AG09319 (cell line): ENCODE results near the gene SLC44A5.

Experiments used
- DNase-seq: peaks from one replicate; pipeline ENCODE4 v3.0.0-alpha.2; 2010; ENCODE audit warnings: low read depth; ENCODE audit errors: extremely low read depth
- TF ChIP-seq, protein P1 (sequence below): IDR thresholded peaks from 2 replicates; pipeline ENCODE4 v1.5.1; 2011; ENCODE audit warnings: low read depth, mild to moderate bottlenecking, inconsistent platforms, low read length, moderate library complexity

Gene SLC44A5

DNA sequence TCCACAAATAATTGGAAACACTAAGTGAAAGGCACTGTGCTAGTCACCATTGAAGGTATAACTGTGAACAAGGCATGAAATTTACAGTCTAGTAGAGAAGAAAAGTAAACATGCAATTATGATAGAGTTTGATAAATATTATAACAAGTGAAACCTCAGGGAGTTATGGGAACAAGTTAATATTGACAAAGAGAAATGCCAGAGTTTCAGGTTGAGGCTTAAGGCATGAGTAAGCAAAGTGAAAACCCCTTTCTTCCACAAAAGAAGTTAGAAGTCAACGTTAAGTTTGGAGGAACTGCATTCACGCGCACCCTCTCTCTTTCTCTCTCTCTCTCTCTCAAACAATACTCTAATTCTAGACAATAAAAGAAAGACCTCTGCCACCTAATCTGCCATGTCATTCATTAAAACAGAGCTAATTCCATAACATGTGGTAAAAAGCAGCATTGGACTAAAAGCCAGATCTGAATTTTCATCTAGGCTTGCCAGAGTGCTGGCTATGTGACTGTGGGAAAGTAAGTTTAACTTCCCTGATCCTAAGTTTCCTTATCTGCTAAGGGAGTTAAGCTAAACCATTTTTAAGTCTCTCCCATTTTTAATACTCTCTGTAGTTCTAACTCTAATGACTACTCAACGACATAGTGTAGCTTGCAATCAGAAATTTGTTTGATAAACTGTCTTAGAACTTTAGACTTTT, 22.0 kb downstream of the SLC44A5 start:
- no peak for DNase-seq
- TF ChIP-seq, protein P1, sequence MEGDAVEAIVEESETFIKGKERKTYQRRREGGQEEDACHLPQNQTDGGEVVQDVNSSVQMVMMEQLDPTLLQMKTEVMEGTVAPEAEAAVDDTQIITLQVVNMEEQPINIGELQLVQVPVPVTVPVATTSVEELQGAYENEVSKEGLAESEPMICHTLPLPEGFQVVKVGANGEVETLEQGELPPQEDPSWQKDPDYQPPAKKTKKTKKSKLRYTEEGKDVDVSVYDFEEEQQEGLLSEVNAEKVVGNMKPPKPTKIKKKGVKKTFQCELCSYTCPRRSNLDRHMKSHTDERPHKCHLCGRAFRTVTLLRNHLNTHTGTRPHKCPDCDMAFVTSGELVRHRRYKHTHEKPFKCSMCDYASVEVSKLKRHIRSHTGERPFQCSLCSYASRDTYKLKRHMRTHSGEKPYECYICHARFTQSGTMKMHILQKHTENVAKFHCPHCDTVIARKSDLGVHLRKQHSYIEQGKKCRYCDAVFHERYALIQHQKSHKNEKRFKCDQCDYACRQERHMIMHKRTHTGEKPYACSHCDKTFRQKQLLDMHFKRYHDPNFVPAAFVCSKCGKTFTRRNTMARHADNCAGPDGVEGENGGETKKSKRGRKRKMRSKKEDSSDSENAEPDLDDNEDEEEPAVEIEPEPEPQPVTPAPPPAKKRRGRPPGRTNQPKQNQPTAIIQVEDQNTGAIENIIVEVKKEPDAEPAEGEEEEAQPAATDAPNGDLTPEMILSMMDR: no peak

DNA sequence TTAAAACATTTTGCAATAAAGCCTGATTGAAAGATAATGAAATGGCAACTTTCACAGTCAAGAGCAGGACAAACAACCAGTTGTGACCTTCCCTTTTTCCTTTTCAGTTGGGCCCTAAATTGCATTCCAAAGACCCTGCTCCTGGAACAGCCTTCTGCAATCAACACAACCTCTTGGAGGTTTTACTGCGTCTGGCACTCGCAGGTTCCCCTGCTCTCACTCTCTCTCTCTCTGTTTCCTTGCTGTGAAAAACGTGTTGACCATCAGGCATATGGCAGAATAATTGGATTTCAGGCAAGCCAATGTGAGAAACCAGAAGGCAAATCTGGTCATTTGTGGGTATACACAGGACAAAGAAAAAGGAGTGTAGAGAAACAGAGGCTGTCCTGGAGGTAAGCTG, 23.2 kb downstream of the SLC44A5 start:
- DNase-seq: no peak
- TF ChIP-seq, protein P1: no peak

DNA sequence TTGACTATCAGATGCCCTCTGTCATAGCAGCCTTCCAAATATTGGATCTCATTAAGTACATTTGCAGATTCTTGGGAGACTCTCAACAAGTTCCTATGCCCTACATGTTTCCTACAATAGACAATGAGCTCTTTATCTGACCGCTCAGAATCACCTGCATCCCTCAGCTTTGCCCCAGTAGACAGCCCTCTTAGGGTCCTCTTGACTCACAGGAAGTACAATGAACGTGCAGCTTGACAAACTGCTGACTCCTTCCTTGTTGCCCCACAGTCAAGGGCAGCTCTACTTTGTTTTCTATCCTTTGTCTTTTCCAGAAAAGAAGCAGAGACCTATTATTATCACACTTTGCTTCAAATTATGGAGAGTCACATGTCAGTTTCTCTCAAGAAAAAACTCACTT, 27.6 kb downstream of the SLC44A5 start:
- DNase-seq: no peak
- TF ChIP-seq, protein P1: no peak

DNA sequence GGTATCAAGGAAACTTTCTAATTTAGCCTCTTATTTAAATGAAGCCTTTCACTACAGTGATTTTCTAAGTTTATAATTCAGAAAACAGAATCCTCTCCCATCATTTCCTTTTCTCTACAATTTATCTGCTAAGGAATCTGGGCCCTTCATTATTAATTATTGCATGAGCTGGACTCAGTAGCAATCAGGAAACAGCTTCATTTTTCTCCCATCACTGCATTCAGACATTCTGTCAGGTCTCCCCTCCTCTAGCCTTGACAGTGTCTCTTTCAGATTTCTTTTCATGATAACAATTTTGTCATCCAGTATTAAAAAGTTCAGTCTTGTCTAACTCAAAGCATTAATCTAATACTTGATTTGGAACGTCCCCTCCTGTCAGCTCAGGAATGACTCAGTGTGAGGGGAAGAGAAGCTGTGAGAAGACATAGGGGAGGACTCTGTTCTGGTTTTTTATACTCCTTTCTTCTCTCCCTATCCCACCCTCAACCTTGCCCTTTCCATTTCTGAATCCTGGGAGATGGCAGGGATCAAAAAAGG, 28.1 kb downstream of the SLC44A5 start:
- DNase-seq: no peak
- TF ChIP-seq, protein P1: no peak

DNA sequence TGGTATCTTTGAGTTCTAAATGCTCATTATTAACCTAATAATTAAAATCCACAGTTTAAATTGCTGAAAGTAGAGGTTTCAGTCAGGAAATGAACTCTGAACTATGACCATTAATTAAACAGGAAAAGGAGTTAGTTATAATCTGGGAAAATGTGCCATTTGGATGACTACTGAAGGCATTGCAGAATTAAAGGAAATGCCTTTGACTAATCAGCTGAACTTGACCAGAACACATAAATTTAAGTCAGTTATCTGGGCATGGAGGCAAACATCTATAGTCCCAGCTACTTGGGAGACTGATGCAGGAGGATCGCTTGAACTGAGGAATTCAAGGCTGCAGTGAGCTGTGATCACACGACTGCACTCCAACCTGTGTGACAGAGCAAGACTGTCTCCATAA, 31.9 kb downstream of the SLC44A5 start:
- no peak for DNase-seq
- TF ChIP-seq, protein P1: no peak

DNA sequence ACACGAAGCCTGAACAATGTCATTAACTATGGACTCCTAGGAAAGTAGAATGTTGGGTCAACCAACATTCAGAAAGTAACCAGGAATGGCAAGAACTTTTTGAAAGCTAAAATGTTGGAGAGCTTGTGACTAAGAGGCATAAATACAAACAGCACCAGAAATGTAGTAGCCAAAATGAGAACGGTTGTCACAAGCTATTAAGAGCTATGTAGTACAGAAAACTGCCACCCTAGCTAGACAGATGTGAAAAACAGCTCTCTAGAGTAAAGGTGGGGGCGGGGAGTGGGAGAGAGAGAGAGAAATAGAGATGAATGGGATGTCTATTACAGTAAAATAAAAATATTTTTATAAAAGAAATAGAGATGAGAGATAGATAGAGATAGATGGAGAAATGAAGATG, 35.1 kb downstream of the SLC44A5 start:
- TF ChIP-seq, protein P1: no peak
- DNase-seq: no peak

DNA sequence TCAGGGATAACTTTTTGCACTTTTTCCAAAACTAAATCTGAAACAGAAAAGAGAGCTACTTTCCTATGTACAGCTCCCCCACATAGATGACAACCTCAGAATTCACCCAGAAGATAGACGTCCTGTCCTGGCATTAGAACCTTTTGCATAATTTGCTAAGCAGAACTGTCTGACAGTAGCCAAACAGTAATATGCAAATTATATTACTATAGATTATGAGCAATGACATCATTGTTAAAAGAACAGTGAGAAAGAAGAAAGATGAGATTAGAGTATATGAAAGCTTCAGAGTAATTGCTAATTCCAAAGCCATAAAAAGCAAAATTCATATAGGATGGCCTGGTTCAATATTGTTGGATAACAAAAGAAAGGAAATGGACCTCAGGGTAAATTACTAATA, 43.7 kb downstream of the SLC44A5 start:
- DNase-seq: no peak
- TF ChIP-seq, protein P1: no peak
